Common myeloid progenitor, CD34-positive (primary cell): ENCODE measurements around the gene GRM4. TPM values are rescaled to one million over a fixed set of nuclear protein-coding genes. Genes with fewer than 3 reads are reported as not detected.
"Not testable (repeated sequence)": the region's sequence is repeated elsewhere in the genome, so short reads cannot be mapped to it uniquely, and the experiment has no call there.

Source experiments
- CTCF ChIA-PET: fragments of 350-600 bp; sonication (Branson Sonifier 250); formaldehyde crosslinking; loops from one replicate; lab custom pipeline; 2021; ENCODE audit warnings: antibody characterized with exemption; lab: Charles Lee
- POLR2A ChIA-PET: fragments of 350-600 bp; sonication (Branson Sonifier 250); formaldehyde crosslinking; loops from one replicate; lab custom pipeline; 2021; ENCODE audit warnings: antibody characterized with exemption; lab: Charles Lee
- DNase-seq, 3 donors: peaks; one replicate each; pipeline versions ENCODE4 v3.0.0 to v3.0.0-alpha.2; 2013
- H3K27ac ChIP-seq, 2 experiments: 1 replicate in 1 of 2; 2 replicates in 1 of 2; pipeline ENCODE4 v1.7.0; 2013; ENCODE audit warnings: inconsistent platforms in 2 of 2, low read length in 2 of 2, mild to moderate bottlenecking in 2 of 2, low read depth in 1 of 2, moderate library complexity in 1 of 2; ENCODE audit not compliant: severe bottlenecking in 2 of 2, insufficient read depth in 1 of 2, poor library complexity in 1 of 2
- H3K27me3 ChIP-seq, 5 experiments: replicated peaks in 2 of 5; 1 replicate in 3 of 5; 2 replicates in 2 of 5; pipeline versions ENCODE4 v1.6.1 to v1.7.0; 2013; ENCODE audit warnings: low read length in 4 of 5, mild to moderate bottlenecking in 2 of 5, moderate library complexity in 2 of 5, inconsistent platforms in 1 of 5; ENCODE audit not compliant: insufficient read depth in 5 of 5, control insufficient read depth in 4 of 5
- H3K36me3 ChIP-seq, 4 experiments: 1 replicate in 2 of 4; 2 replicates in 2 of 4; pipeline versions ENCODE4 v1.6.1 to v1.7.0; 2013; ENCODE audit warnings: low read length in 3 of 4, control low read depth in 1 of 4, mild to moderate bottlenecking in 1 of 4; ENCODE audit not compliant: control insufficient read depth in 4 of 4, insufficient read depth in 4 of 4
- H3K4me1 ChIP-seq, 4 experiments: 1 replicate in 3 of 4; 2 replicates in 1 of 4; pipeline versions ENCODE4 v1.6.1 to v1.7.1; 2013; ENCODE audit warnings: low read length in 3 of 4, mild to moderate bottlenecking in 3 of 4, control low read depth in 1 of 4, inconsistent platforms in 1 of 4, moderate library complexity in 1 of 4; ENCODE audit not compliant: control insufficient read depth in 4 of 4, insufficient read depth in 4 of 4; ENCODE audit errors: control extremely low read depth in 1 of 4
- H3K4me3 ChIP-seq, 7 experiments: 1 replicate in 4 of 7; 2 replicates in 3 of 7; pipeline versions ENCODE4 v1.5.1 to v1.7.0; 2013; ENCODE audit warnings: mild to moderate bottlenecking in 7 of 7, low read length in 6 of 7, moderate library complexity in 6 of 7, inconsistent platforms in 2 of 7, low read depth in 2 of 7, control low read depth in 1 of 7; ENCODE audit not compliant: insufficient read depth in 4 of 7, control insufficient read depth in 1 of 7; ENCODE audit errors: extremely low read depth in 1 of 7
- H3K9me3 ChIP-seq, 5 experiments: 1 replicate in 4 of 5; 2 replicates in 1 of 5; pipeline versions ENCODE4 v1.6.1 to v1.7.1; 2013; ENCODE audit warnings: low read length in 4 of 5, mild to moderate bottlenecking in 2 of 5, inconsistent platforms in 1 of 5, low read depth in 1 of 5, moderate library complexity in 1 of 5; ENCODE audit not compliant: control insufficient read depth in 4 of 5, insufficient read depth in 2 of 5; ENCODE audit errors: control extremely low read depth in 1 of 5
- WGBS: methylation state at CpG from one replicate; pipeline ENCODE4 v1.1.5; 2013; ENCODE audit not compliant: insufficient coverage; 5-methylcytosine and 5-hydroxymethylcytosine counted together
- polyA plus RNA-seq: library from polyadenylated mRNA; unstranded; fragments of 120-200 nt; gene quantifications from one replicate; pipeline ENCODE4 v1.2.1, GENCODE V29; 2013

Gene GRM4
- polyA plus RNA-seq, result not detected

DNA sequence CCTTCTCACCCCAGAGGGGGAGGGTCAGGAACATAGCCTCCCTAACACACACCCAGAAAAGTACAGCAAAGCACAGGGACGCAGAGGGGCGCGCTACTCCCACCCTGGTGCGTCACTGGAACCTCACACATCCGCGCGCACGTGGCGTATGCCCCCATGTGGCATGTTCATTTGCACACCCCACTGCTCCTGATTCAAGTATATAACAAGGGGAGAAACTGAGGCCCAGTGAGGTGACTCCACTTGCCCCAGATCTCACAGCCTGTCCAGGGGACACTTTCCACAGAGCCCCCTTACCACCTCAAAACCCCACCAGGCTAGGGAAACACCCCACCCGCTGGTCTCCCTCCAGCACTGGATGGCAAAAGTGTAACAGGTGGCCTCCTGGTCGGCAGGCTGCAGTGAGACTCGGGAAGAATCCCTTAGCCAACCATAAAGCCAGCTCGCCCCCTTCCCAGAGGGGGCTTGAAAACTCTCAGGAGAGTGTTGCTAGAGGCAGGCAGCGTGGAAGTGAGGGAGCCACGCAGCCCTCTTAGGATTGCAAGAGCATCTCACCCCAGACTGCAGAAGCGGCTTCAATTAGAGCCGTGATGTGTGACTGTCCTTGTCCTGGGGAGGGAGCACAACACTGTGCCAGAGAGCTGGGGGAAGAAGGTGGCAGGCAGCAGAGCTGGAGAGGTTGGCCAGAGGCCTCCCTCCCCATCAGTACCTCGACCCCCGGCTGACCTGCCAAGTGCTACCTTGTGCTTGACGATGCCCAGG lies at the start of gene GRM4:
TSS of gene GRM4 (minus strand) at position 67 of the 762 bp plus-strand sequence. CDS start 12,591 bp downstream, outside the sequence.
- Histone ChIP-seq H3K4me1 (peaks cover 0 to 34% (median 29%) of the 10 kb centered on the region in 4 experiments), H3K27ac (no peak within 1 kb of the TSS), H3K9me3 (no peaks in the 10 kb centered on the region), H3K27me3 (peaks cover 0 to 93% (median 59%) of the 10 kb centered on the region in 5 experiments), H3K4me3 (peak within 1 kb of the TSS; percentile 19 to 74 (median 50)), H3K36me3 (no peaks in the 10 kb centered on the region)
- CTCF ChIA-PET, result interaction anchor here (1.0 to 3.1 kb wide), 4 partner anchors 8 to 18 kb away, joined by 3 to 13 read pairs (median 6); no protein-coding TSS in a partner anchor
- 52% methylated on average over 15 of the region's 20 CpGs for WGBS
- POLR2A ChIA-PET, result no interaction called here
- peak in 1 of 3 donors; percentile 40 for DNase-seq

DNA sequence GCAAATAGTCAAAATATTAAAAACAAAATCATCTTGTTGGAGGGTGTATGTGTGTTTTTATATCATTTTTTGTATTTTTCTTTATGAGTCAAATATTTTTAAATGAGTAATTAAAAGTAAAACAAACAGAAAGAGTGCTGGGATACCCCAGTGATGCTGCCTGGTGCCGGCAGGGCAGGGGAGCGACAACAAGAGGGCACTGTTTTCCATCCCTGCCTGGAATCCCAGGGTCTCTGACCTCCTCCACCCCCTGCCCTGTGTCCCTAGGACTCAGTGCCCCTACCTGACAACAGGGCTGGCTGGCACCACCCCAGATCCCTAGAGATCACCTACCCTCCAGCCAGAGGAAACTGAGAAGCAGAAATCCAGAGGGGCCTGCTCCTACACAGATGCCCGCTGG lies 48.9 kb upstream of the GRM4 start:
- no peak for DNase-seq
- ChIA-PET CTCF (interaction anchor here (1.3 to 3.6 kb wide), 4 partner anchors 31 to 417 kb away, joined by 4 to 68 read pairs (median 7); no protein-coding TSS in a partner anchor), POLR2A (no interaction called here)
- H3K4me1 ChIP-seq, result peaks cover 0 to 15% (median 10%) of the 10 kb centered on the region in 4 experiments
- no peaks in the 10 kb centered on the region for H3K36me3 ChIP-seq
- H3K9me3 ChIP-seq, result no peaks in the 10 kb centered on the region
- H3K4me3 ChIP-seq, result no peak overlapping the region
- no peak overlapping the region for H3K27ac ChIP-seq
- peaks cover 0 to 4% (median 0%) of the 10 kb centered on the region in 5 experiments for H3K27me3 ChIP-seq
- 93% methylated on average over 3 of the region's 3 CpGs for WGBS

DNA sequence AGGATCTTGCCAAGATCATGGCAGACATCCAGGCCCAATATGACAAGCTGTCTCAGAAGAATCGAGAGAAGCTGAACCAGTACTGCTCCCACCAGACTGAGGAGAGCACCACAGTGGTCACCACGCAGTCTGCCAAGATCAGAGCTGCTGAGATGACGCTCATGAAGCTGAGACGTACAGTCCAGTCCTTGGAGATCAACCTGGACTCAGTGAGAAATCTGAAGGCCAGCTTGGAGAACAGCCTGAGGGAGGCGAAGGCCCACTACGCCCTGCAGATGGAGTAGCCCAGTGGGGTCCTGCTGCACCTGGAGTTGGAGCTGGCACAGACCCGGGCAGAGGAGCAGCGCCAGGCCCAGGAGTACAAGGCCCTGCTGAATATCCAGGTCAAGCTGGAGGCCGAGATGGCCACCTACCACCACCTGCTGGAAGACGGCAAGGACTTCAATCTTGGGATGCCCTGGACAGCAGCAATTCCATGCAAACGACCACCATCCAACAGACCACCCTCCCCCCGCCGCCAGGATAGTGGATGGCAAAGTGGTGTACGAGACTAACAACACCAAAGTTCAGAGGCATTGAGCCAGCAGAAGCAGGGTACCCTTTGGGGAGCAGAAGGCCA lies 44.7 kb upstream of the GRM4 start:
- Histone ChIP-seq H3K27ac (no peak overlapping the region), H3K27me3 (peaks cover 0 to 1% (median 0%) of the 10 kb centered on the region in 5 experiments), H3K36me3 (no peaks in the 10 kb centered on the region), H3K9me3 (no peaks in the 10 kb centered on the region), H3K4me3 (no peak overlapping the region), H3K4me1 (no peaks in the 10 kb centered on the region)
- WGBS, result 96% methylated on average over 13 of the region's 14 CpGs
- CTCF ChIA-PET, result interaction anchor here (1.1 to 1.6 kb wide), 2 partner anchors 8 to 27 kb away, joined by 3 to 6 read pairs; no protein-coding TSS in a partner anchor
- POLR2A ChIA-PET, result no interaction called here
- no peak for DNase-seq

DNA sequence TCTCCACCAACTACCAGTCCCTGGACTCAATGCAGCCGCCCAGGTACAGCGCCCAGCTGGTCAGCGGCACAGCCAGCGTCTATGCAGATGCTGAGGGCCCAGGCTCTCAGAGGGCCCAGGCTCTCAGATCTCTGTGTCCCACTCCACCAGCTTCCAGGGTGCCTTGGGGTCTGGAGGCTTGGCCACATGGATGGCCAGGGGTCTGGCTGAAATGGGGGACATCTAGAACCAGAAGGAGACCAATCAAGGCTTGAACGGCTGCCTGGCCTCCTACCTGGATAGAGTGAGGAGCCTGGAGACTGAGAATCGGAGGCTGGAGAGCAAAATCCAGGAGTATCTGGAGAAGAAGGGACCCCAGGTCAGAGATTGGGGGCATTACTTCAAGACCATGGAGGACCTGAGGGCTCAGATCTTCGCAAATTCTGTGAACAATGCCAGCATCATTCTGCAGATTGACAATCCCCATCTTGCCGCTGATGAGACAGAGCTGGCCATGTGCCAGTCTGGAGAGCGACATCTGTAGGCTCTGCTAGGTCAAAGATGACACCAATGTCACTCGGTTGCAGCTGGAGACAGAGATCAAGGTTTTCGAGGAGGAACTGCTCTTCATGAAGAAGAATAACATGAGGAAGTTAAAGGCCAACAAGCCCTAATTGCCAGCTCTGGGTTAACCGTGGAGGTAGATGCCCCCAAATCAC lies 44.1 kb upstream of the GRM4 start:
- H3K4me3 ChIP-seq, result no peak overlapping the region
- CTCF ChIA-PET, result interaction anchor here (1.1 to 1.7 kb wide), 3 partner anchors 7 to 225 kb away, joined by 3 to 6 read pairs (median 5); no protein-coding TSS in a partner anchor
- POLR2A ChIA-PET, result no interaction called here
- 91% methylated on average over 11 of the region's 12 CpGs for whole genome bisulfite sequencing
- H3K4me1 ChIP-seq, result no peaks in the 10 kb centered on the region
- H3K9me3 ChIP-seq, result no peaks in the 10 kb centered on the region
- no peaks in the 10 kb centered on the region for H3K27me3 ChIP-seq
- H3K27ac ChIP-seq, result no peak overlapping the region
- DNase-seq, result peak; percentile 12 to 64 (median 33)
- H3K36me3 ChIP-seq, result no peaks in the 10 kb centered on the region

DNA sequence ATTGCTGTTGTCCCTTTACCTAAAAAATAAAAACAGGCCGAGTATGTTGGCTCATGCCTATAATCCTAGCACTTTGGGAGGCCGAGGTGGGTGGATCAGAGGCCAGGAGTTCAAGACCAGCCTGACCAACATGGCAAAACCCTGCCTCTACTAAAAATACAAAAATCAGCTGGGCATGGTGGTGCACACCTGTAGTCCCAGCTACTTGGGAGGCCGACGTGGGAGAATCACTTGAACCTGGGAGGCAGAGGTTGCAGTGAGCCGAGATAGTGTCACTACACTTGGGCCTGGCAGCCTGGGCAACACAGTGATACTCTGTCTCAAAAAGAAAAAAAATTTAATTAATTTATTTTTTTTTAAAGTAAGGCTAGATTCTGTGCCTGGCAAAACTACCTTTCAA lies 38.8 kb upstream of the GRM4 start:
- POLR2A ChIA-PET, H3K27me3 ChIP-seq, DNase-seq, CTCF ChIA-PET, H3K36me3 ChIP-seq, H3K27ac ChIP-seq, H3K4me3 ChIP-seq, H3K9me3 ChIP-seq: not testable (repeated sequence)
- whole genome bisulfite sequencing, result 98% methylated on average over 4 of the region's 5 CpGs
- H3K4me1 ChIP-seq, result peaks cover 0 to 11% (median 4%) of the 10 kb centered on the region in 4 experiments

DNA sequence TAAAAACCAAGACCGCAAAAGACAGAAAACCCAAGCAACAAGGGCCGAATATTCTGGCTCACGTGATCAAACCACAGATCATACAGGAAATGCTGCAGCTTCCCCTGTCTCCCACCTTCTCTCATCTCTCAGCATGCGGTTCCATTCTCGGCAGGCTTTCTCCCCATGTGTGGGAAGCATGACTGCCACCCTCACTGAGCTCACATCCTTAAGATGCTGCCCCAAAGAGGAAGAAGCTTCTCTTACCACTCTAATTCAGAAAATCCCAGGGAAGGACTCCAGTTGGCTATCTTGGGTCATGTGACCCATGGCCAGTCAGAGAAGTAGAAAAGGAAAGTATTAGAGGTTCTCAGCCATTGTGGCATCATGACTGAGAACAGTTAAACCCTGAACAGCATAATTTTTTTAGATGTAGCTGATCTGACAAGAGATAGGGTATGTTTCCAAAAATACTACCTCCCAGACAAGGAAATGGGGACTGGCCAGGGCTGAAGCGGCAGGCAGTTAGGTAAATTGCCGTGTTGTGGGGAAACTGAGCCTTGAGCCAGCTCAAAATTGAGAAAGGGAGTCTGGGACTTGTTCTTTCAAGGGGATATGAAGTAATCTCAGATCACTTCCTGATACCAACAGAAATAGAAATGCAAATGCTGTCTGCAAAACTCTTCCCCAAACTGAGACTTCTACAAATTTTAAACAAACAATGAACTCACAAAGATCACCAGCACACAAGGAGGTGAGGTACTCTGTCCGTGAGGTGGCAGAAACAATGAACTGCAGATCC lies 37.1 kb upstream of the GRM4 start:
- DNase-seq, result peak; percentile 15 to 75 (median 69)
- H3K4me1 ChIP-seq, result peaks cover 0 to 11% (median 4%) of the 10 kb centered on the region in 4 experiments
- peak overlapping the region in 1 of 7 experiments; percentile 17 for H3K4me3 ChIP-seq
- ChIA-PET POLR2A (no interaction called here), CTCF (interaction anchor here (0.7 to 1.5 kb wide), 3 partner anchors 7 to 114 kb away, joined by 3 read pairs; no protein-coding TSS in a partner anchor)
- H3K27me3 ChIP-seq, result no peaks in the 10 kb centered on the region
- 54% methylated on average over 4 of the region's 8 CpGs for WGBS
- H3K27ac ChIP-seq, result no peak overlapping the region
- H3K9me3 ChIP-seq, result peaks cover 0 to 3% (median 0%) of the 10 kb centered on the region in 5 experiments
- no peaks in the 10 kb centered on the region for H3K36me3 ChIP-seq
